Measurements from ENCODE around the gene LGALS14.

DNA sequence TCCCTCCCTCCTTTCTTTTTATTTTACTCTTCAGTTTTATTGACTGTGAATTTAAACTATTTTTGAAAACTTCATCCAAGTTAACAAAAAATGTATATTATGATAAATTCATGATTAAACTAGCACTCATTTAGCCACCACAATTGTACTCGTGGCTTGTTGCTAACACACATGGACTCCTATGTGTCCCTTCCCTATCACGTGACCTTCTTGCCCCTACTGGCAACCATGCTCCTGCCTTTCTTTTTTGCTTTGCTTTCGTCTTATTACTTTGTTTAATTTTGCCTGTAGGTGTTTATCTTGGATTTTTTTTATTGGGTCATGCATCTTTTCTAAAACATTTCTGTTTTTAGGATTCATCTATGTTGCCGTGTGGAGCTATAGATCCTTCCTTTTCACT lies 25.3 kb downstream of the LGALS14 start:
- TF ChIP-seq, protein P1, sequence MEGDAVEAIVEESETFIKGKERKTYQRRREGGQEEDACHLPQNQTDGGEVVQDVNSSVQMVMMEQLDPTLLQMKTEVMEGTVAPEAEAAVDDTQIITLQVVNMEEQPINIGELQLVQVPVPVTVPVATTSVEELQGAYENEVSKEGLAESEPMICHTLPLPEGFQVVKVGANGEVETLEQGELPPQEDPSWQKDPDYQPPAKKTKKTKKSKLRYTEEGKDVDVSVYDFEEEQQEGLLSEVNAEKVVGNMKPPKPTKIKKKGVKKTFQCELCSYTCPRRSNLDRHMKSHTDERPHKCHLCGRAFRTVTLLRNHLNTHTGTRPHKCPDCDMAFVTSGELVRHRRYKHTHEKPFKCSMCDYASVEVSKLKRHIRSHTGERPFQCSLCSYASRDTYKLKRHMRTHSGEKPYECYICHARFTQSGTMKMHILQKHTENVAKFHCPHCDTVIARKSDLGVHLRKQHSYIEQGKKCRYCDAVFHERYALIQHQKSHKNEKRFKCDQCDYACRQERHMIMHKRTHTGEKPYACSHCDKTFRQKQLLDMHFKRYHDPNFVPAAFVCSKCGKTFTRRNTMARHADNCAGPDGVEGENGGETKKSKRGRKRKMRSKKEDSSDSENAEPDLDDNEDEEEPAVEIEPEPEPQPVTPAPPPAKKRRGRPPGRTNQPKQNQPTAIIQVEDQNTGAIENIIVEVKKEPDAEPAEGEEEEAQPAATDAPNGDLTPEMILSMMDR (IDR thresholded peaks at IDR 0.05) = no peak
- no peak for TF ChIP-seq POLR2A (IDR thresholded peaks at IDR 0.05)
